Astrocyte (in vitro differentiated cells and primary cell): Measurements from ENCODE around the gene RETREG2. TPM values are rescaled to one million over a fixed set of nuclear protein-coding genes. Genes with fewer than 3 reads are reported as not detected.
A peak's percentile ranks its signal among the peaks of the same experiment; 100 is the strongest.

Experiments used
- DNase-seq: peaks from one replicate; pipeline ENCODE4 v3.0.0-alpha.2; 2010; ENCODE audit warnings: low read depth
- FAIRE-seq: peaks from 2 replicates; lab custom pipeline; 2011; peaks lifted over from hg19 to GRCh38; lab: Jason Lieb, UNC
- H2AFZ ChIP-seq: 2 replicates; pipeline ENCODE4 v1.6.0; 2012; ENCODE audit warnings: low read depth, low read length, inconsistent platforms
- H3K27ac ChIP-seq: 2 replicates; pipeline ENCODE4 v1.5.1; 2011; ENCODE audit warnings: low read depth, low read length, inconsistent platforms
- H3K27me3 ChIP-seq: 2 replicates; pipeline ENCODE4 v1.6.0; 2011; ENCODE audit warnings: low read length, inconsistent platforms; ENCODE audit not compliant: insufficient read depth
- H3K36me3 ChIP-seq: 2 replicates; pipeline ENCODE4 v1.5.1; 2011; ENCODE audit warnings: low read length, inconsistent platforms; ENCODE audit not compliant: insufficient read depth
- H3K4me1 ChIP-seq: 2 replicates; pipeline ENCODE4 v1.5.1; 2011; ENCODE audit warnings: low read length, inconsistent platforms; ENCODE audit not compliant: insufficient read depth
- H3K4me2 ChIP-seq: 2 replicates; pipeline ENCODE4 v1.6.0; 2012; ENCODE audit warnings: low read length, inconsistent platforms
- H3K4me3 ChIP-seq: 2 replicates; pipeline ENCODE4 v1.5.1; 2011; ENCODE audit warnings: low read depth, mild to moderate bottlenecking, low read length, inconsistent platforms; ENCODE audit not compliant: insufficient read depth
- H3K79me2 ChIP-seq: 2 replicates; pipeline ENCODE4 v1.6.0; 2012; ENCODE audit warnings: mild to moderate bottlenecking, low read length, inconsistent platforms; ENCODE audit not compliant: insufficient read depth
- H3K9ac ChIP-seq: 2 replicates; pipeline ENCODE4 v1.6.0; 2012; ENCODE audit warnings: mild to moderate bottlenecking, low read length, inconsistent platforms
- H3K9me3 ChIP-seq: 2 replicates; pipeline ENCODE4 v1.5.1; 2012; ENCODE audit warnings: low read depth, mild to moderate bottlenecking, low read length, inconsistent platforms; ENCODE audit not compliant: insufficient read depth
- H4K20me1 ChIP-seq: 2 replicates; pipeline ENCODE4 v1.6.0; 2012; ENCODE audit warnings: low read length, inconsistent platforms; ENCODE audit not compliant: insufficient read depth
- H3K27ac Mint-ChIP-seq: one replicate; pipeline ENCODE4 v1.8.0; 2021; ENCODE audit warnings: mild to moderate bottlenecking, mixed read lengths; ENCODE audit not compliant: unreplicated experiment
- H3K27me3 Mint-ChIP-seq: one replicate; pipeline ENCODE4 v1.8.0; 2021; ENCODE audit warnings: low read depth, mixed read lengths; ENCODE audit not compliant: unreplicated experiment
- H3K36me3 Mint-ChIP-seq: one replicate; pipeline ENCODE4 v1.8.0; 2021; ENCODE audit warnings: low read depth, mixed read lengths; ENCODE audit not compliant: unreplicated experiment
- H3K4me1 Mint-ChIP-seq: one replicate; pipeline ENCODE4 v1.8.0; 2021; ENCODE audit warnings: low read depth, mixed read lengths; ENCODE audit not compliant: unreplicated experiment
- H3K4me3 Mint-ChIP-seq: one replicate; pipeline ENCODE4 v1.8.0; 2021; ENCODE audit warnings: mild to moderate bottlenecking, moderate library complexity, mixed read lengths; ENCODE audit not compliant: unreplicated experiment
- H3K9me3 Mint-ChIP-seq: one replicate; pipeline ENCODE4 v1.8.0; 2021; ENCODE audit warnings: mild to moderate bottlenecking, mixed read lengths; ENCODE audit not compliant: unreplicated experiment
- CTCF ChIP-seq: IDR thresholded peaks from 2 replicates; pipeline ENCODE4 v1.5.1; 2011; ENCODE audit warnings: low read depth, mild to moderate bottlenecking, inconsistent platforms, low read length, moderate library complexity; ENCODE audit not compliant: insufficient read depth
- EZH2 ChIP-seq: IDR thresholded peaks from 2 replicates; pipeline ENCODE4 v1.6.1; 2012; ENCODE audit warnings: mild to moderate bottlenecking, low read length, inconsistent platforms; ENCODE audit not compliant: insufficient read depth
- total RNA-seq: library from RNA; stranded (reverse); gene quantifications from 2 replicates; pipeline ENCODE4 v1.2.1, GENCODE V29; 2021

RETREG2 gene
- total RNA-seq, 1 donor from 2014 or later, result 54.8 TPM

DNA sequence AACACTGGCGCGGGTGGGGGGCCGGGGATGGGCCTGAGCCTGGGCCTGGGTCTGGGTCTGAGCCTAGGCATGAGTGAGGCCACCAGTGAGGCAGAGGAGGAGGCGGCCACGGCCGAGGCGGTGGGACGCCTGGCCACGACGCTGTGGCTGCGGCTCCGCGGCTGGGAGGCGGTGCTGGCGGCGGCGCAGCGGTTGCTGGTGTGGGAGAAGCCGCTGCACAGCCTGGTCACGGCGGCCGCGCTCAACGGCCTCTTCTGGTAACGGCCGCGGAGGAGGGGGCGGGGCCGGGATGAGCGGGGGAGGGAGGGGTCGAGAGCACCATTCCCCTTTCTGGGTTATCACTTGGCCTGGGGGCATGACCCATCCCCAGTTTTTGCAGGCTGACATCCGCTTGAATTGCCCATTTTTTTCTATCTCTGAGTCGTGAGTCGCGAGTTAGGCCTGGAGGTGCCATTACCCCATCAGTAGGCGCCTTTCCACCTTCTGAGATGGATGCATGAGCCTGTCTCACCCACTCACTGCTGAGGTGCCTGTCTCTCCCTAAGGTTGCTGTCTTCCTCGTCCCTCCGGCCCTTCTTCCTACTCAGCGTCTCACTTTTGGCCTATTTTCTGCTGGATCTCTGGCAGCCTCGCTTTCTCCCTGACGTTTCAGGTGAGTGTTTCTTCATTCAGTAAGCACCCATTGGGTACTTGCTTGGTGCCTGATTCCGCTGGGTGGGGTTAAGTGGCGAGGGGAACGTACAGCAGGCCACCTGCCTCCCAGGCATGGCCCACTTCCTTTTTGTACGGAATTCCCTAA, 501 bp downstream of the RETREG2 start:
- Histone ChIP-seq H3K27ac (peak overlapping the region; percentile 94), H3K27me3 (no peaks in the 10 kb centered on the region), H4K20me1 (peaks cover 36% of the 10 kb centered on the region), H3K9ac (peak overlapping the region; percentile 87), H3K4me1 (peaks cover 23% of the 10 kb centered on the region), H3K36me3 (peaks cover 22% of the 10 kb centered on the region), H3K4me2 (peak overlapping the region; percentile 96), H3K9me3 (no peaks in the 10 kb centered on the region), H2AFZ (peak overlapping the region; percentile 78), H3K79me2 (peaks cover 43% of the 10 kb centered on the region), H3K4me3 (peak overlapping the region; percentile 71)
- peak overlapping the region; percentile 95 for H3K4me3 Mint-ChIP-seq
- no peak overlapping the region for H3K27ac Mint-ChIP-seq
- peaks cover 18% of the 10 kb centered on the region for H3K36me3 Mint-ChIP-seq
- H3K27me3 Mint-ChIP-seq, result no peaks in the 10 kb centered on the region
- peaks cover 1% of the 10 kb centered on the region for H3K9me3 Mint-ChIP-seq
- TF ChIP-seq EZH2 (no peak), CTCF (no peak)
- H3K4me1 Mint-ChIP-seq, result peaks cover 14% of the 10 kb centered on the region
- FAIRE-seq (no peak), DNase-seq (peak; percentile 7)

DNA sequence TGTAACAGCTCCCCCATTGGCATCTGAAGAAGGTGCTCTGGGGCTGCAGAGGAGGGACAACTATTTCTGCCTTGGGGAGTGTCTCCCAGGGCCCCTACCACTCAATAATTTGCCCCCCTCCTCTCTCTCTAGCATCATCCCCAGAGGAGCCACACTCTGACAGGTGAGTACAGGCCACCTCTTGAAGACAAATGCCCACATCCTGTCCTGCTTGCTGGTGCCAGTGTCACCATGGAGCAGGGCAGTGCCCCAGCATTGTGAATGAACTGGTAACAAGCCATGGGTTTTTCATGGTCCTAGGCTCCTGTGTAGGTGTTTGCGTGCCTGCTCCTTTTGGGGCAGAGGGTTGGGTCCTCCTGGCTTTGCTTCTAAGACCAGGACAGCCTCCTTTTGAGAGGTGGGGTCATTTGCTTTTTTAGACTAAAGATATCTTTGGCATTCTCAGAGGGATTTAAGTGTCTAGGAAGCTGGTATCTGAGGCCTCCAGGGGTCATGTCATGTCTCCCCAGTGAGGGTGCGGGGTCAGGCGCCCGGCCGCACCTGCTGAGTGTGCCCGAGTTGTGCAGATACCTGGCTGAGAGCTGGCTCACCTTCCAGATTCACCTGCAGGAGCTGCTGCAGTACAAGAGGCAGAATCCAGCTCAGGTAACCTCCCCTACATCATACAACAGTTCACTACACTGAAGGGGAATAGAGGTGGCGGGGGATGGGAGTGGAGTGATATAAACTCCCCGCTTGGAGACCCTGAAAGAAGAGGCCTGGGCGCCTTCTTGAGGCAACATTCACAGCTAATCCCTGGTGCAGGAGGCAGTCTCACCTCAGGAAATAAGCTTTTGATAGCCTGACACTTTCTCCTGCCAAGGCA, 1.8 kb downstream of the RETREG2 start:
- H3K27ac ChIP-seq, result no peak overlapping the region
- peaks cover 25% of the 10 kb centered on the region for H3K36me3 ChIP-seq
- no peaks in the 10 kb centered on the region for H3K9me3 ChIP-seq
- H3K4me1 ChIP-seq, result peaks cover 23% of the 10 kb centered on the region
- H3K4me3 ChIP-seq, result no peak overlapping the region
- no peak overlapping the region for H3K27ac Mint-ChIP-seq
- H3K36me3 Mint-ChIP-seq, result peaks cover 16% of the 10 kb centered on the region
- no peak for FAIRE-seq
- H2AFZ ChIP-seq, result no peak overlapping the region
- H3K9me3 Mint-ChIP-seq, result peaks cover 1% of the 10 kb centered on the region
- H3K27me3 ChIP-seq, result no peaks in the 10 kb centered on the region
- peaks cover 34% of the 10 kb centered on the region for H4K20me1 ChIP-seq
- H3K4me2 ChIP-seq, result peak overlapping the region; percentile 96
- no peak for TF ChIP-seq EZH2
- no peak for TF ChIP-seq CTCF
- H3K9ac ChIP-seq, result no peak overlapping the region
- H3K4me3 Mint-ChIP-seq, result peak overlapping the region; percentile 95
- no peak for DNase-seq
- peaks cover 9% of the 10 kb centered on the region for H3K4me1 Mint-ChIP-seq
- peaks cover 39% of the 10 kb centered on the region for H3K79me2 ChIP-seq
- no peaks in the 10 kb centered on the region for H3K27me3 Mint-ChIP-seq
